Posterior vena cava (tissue), 2 donors: Measurements from ENCODE around the gene ACTR1A. TPM values are rescaled to one million over a fixed set of nuclear protein-coding genes. Genes with fewer than 3 reads are reported as not detected.
"Not testable (repeated sequence)": the region's sequence is repeated elsewhere in the genome, so short reads cannot be mapped to it uniquely, and the experiment has no call there.

Experiments used
- DNase-seq: peaks from one replicate; pipeline ENCODE4 v3.0.0-alpha.2; 2020; ENCODE audit warnings: low spot score
- intact Hi-C, 2 donors: fragments of 100-400 bp; cut with DNase I; formaldehyde crosslinking; loops; one replicate each; pipeline versions ENCODE4 v1.14.1 to v1.14.2; 2022 to 2023
- long read RNA-seq, 2 donors: library from polyadenylated mRNA; unstranded; transcript quantifications; one replicate each; pipeline ENCODE4 v2.0.0, GENCODE V29; 2020 to 2021
- total RNA-seq, 2 donors: library from RNA; stranded (reverse); fragmentation: NEBNext Ultra II Directional; extraction: Animal tissue kit (Norgen Biotek cat#: 25700); gene quantifications; one replicate each; pipeline ENCODE4 v1.2.1, GENCODE V29; 2021
- donor health status: DM: yes; HTN: yes; CAD: no.
- donor health status: DM: yes; HTN: yes; CAD: no.

The ACTR1A gene
- 100 to 1,000 TPM; 102 to 107 TPM for total RNA-seq
- long read RNA-seq, donor 1, transcript ACTR1A-201 (11 exons, 2,829 nt), result major isoform, 55 of 76 reads
- long read RNA-seq, donor 1, partial matches to known transcripts, result 9 of 76 reads
- long read RNA-seq, donor 1, other reads (novel, unspliced or antisense), result 10 of 76 reads
- long read RNA-seq, donor 2, transcript ACTR1A-201 (11 exons, 2,829 nt), result major isoform, 487 of 578 reads
- long read RNA-seq, donor 2, transcript ACTR1A-202 (4 exons, 3,519 nt), result minor isoform, 5 of 578 reads
- long read RNA-seq, donor 2, partial matches to known transcripts, result 23 of 578 reads
- long read RNA-seq, donor 2, other reads (novel, unspliced or antisense), result 61 of 578 reads

- DNase-seq, result peak; percentile 99
- intact Hi-C loops, result loop anchor here in 1 of 2 donors (10.0 kb wide), 1 partner anchor 142 kb away; the partner anchor contains the start of gene TRIM8
Measured at GRCh38 chr10:102502337-102503151, at the start of gene ACTR1A. TSS of gene ACTR1A (minus strand) at chr10:102502712. CDS start at chr10:102502647, 65 bp downstream.

- intact Hi-C loops, result no loop called here
- DNase-seq, result peak; percentile 64
Measured at GRCh38 chr10:102550636-102551210, 48.2 kb upstream of the ACTR1A start.

GRCh38 chr10:102549549-102549948 is 47.0 kb upstream of the ACTR1A start:
- intact Hi-C loops, result no loop called here
- peak; percentile 1 for DNase-seq

- intact Hi-C loops, result no loop called here
- DNase-seq, result peak; percentile 49
Measured at GRCh38 chr10:102546606-102547320, 44.3 kb upstream of the ACTR1A start.

GRCh38 chr10:102545997-102546396 is 43.5 kb upstream of the ACTR1A start:
- DNase-seq, result peak; percentile 56
- intact Hi-C loops, result no loop called here

- intact Hi-C loops, result no loop called here
- DNase-seq, result no peak
Measured at GRCh38 chr10:102545265-102545871, 42.9 kb upstream of the ACTR1A start.

- intact Hi-C loops, result no loop called here
- no peak for DNase-seq
Measured at GRCh38 chr10:102542800-102543418, 40.4 kb upstream of the ACTR1A start.

GRCh38 chr10:102540023-102540422 is 37.5 kb upstream of the ACTR1A start:
- intact Hi-C loops, result no loop called here
- DNase-seq, result peak; percentile 7

- intact Hi-C loops, result no loop called here
- peak; percentile 14 for DNase-seq
Measured at GRCh38 chr10:102538811-102539210, 36.3 kb upstream of the ACTR1A start.

GRCh38 chr10:102537948-102538347 is 35.4 kb upstream of the ACTR1A start:
- intact Hi-C loops, result no loop called here
- DNase-seq, result no peak

- no peak for DNase-seq
- intact Hi-C loops, result no loop called here
Measured at GRCh38 chr10:102537367-102537766, 34.9 kb upstream of the ACTR1A start.

- intact Hi-C loops, result no loop called here
Measured at GRCh38 chr10:102535481-102536147, 33.1 kb upstream of the ACTR1A start.

GRCh38 chr10:102534966-102535365 is 32.5 kb upstream of the ACTR1A start:
- DNase-seq, result not testable (repeated sequence)

More at GRCh38 chr10:102535481-102536147, 33.1 kb upstream of the ACTR1A start:
- DNase-seq, result peak; percentile 61

GRCh38 chr10:102534333-102534732 is 31.8 kb upstream of the ACTR1A start:
- intact Hi-C loops, result no loop called here
- DNase-seq, result peak; percentile 28

More at GRCh38 chr10:102534966-102535365, 32.5 kb upstream of the ACTR1A start:
- intact Hi-C loops, result not testable (repeated sequence)

- DNase-seq, result no peak
- intact Hi-C loops, result no loop called here
Measured at GRCh38 chr10:102527546-102527945, 25.0 kb upstream of the ACTR1A start.

GRCh38 chr10:102524746-102525145 is 22.2 kb upstream of the ACTR1A start:
- peak; percentile 56 for DNase-seq
- intact Hi-C loops, result no loop called here

GRCh38 chr10:102523250-102524029 is 20.9 kb upstream of the ACTR1A start:
- intact Hi-C loops, result no loop called here
- DNase-seq, result peak; percentile 81
